GM20000 (cell line): ENCODE data around the gene TRIM56.
"Not testable (repeated sequence)": the region's sequence is repeated elsewhere in the genome, so short reads cannot be mapped to it uniquely, and the experiment has no call there.

Experiments used
- DNase-seq: peaks from one replicate; pipeline ENCODE4 v3.0.0; 2012; ENCODE audit warnings: low spot score
- TF ChIP-seq, protein P1 (sequence below): IDR thresholded peaks from 2 replicates; pipeline ENCODE4 v1.5.1; 2012; ENCODE audit warnings: mild to moderate bottlenecking, control low read depth; ENCODE audit errors: extremely low read depth, missing control alignments

Gene TRIM56

DNA sequence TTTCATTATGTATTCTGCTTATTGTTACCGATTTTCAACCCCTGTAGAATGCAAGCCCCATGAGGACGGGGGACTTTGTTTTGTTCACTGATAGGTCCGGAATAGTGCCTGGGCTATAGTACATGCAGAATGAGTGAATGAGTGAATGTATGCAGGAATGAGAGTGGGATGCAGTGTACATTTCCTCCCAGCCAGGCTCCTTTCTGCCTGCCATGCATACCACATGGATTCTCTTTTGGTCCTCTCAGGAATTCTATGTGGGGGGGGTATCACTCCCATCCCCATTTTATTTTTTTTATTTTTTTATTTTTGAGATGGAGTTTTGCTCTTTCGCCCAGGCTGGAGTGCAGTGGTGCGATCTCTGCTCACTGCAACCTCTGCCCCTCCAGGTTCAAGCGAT, 16.7 kb downstream of the TRIM56 start:
- DNase-seq, result no peak
- TF ChIP-seq, protein P1, sequence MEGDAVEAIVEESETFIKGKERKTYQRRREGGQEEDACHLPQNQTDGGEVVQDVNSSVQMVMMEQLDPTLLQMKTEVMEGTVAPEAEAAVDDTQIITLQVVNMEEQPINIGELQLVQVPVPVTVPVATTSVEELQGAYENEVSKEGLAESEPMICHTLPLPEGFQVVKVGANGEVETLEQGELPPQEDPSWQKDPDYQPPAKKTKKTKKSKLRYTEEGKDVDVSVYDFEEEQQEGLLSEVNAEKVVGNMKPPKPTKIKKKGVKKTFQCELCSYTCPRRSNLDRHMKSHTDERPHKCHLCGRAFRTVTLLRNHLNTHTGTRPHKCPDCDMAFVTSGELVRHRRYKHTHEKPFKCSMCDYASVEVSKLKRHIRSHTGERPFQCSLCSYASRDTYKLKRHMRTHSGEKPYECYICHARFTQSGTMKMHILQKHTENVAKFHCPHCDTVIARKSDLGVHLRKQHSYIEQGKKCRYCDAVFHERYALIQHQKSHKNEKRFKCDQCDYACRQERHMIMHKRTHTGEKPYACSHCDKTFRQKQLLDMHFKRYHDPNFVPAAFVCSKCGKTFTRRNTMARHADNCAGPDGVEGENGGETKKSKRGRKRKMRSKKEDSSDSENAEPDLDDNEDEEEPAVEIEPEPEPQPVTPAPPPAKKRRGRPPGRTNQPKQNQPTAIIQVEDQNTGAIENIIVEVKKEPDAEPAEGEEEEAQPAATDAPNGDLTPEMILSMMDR, result no peak

DNA sequence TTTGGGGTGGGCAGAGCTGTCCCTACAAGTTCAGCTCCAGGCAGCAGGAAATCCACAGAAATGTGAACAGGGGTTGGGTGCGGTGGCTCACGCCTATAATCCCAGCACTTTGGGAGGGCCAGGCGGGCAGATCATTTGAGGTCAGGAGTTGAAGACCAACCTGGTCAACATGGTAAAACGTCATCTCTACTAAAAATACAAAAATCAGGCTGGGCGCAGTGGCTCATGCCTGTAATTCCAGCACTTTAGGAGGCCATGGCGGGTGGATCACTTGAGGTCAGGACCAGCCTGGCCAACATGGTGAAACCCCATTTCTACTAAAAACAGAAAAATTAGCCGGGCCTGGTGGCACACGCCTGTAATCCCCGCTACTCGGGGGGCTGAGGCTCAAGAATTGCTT, 18.4 kb downstream of the TRIM56 start:
- DNase-seq, result not testable (repeated sequence)

DNA sequence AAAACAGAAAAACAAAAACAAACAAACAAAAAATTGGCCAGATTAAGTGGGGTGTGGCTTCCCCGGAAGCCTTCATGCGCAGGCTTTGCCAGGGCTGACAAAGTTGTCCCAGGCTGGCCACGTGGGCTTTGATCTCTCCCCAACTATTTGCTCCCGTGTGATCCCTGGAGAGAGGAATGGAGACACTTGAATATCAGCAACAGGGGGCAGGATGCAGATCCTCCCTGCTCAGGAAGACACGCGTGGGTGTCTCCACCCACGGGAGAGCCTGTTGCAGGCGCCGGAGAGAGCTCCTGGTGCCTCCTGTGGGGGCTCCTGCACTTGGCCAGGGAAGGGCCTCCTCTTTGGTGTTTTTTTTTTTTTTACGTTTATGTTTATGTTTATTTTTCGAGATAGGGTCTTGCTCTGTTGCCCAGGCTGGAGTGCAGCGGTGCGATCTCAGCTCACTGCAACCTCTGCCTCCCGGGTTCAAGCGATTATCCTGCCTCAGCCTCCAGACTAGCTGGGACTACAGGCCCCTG, 19.0 kb downstream of the TRIM56 start:
- TF ChIP-seq, protein P1, result no peak
- DNase-seq, result no peak

DNA sequence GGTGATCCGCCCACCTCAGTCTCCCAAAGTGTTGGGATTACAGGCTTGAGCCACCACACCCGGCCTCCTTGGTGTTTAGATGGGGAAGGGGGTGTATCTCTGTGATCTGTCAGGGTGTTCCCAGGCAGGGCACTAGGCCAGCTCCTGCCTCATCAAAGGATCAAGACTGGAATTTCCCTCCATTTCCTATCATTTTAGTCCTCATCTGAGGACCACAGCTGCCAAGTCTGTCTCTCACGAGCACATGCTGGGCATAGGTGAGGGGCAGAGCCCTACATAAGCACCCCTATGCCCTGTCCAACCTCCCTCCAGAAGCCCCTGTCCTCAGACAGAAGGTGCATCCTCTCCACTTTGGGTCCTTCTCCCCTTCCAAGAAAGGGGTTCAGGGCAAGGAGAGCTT, 19.5 kb downstream of the TRIM56 start:
- TF ChIP-seq, protein P1, result no peak
- DNase-seq, result no peak

DNA sequence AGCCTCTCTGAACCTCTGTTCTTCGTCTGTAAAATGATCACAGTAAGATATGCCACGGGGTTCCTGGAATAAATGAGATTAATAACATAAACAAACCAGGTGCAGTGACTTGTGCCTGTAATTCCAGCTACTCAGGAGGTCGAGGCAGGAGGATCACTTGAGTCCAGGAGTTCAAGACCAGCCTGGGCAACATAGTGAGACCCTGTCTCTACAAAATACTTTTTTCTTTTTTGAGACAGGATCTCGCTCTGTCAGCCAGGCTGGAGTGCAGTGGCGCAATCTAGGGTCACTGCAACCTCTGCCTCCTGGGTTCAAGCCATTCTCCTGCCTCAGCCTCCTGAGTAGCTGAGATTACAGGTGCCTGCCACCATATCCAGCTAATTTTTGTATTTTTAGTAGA, 20.0 kb downstream of the TRIM56 start:
- DNase-seq, result not testable (repeated sequence)

DNA sequence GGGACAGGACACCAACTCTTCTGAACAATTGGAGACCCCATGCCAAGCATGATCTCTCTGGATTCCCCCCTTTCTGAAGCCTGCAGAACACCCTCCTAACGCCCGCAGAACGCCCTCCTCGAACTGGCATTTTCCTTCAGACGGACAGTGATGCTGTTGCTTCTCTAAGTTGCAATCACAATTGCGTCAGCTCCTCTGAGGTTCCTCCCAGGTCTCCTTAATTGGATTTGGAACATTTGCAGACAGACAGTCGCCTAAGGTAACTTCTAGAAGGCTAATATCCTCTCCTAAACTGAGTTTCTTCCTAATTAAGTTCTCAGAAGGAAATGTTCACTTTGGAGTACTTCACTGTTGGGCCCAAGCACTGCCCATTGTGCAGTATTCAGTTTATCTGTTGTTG, 21.1 kb downstream of the TRIM56 start:
- no peak for DNase-seq
- TF ChIP-seq, protein P1, result no peak

DNA sequence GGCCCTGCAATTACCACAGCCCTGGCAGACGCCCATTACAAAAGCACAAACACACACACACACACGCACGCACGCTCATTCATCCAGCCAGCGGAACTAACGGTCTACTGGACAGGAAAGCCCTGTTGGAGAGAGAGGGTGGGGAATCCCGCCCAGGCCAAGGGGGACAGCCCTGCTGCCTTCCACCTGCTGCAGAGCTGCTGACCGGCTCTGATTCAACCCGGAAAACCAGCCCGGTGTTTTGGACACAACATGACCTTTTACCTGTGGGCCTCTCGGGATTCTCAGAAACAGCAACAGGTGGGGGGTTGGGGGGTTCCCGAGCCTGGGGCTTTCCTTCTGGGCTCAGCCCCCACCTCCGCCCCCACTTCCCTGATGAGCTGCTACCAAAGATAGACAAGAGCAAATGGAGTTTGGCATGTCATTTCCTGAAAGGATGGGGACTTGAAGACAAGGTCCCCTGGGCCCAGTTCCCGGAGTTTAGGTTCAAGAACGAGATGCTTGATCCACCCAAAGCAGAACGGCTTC, 23.1 kb downstream of the TRIM56 start:
- TF ChIP-seq, protein P1, result no peak
- DNase-seq, result peak; percentile 54

DNA sequence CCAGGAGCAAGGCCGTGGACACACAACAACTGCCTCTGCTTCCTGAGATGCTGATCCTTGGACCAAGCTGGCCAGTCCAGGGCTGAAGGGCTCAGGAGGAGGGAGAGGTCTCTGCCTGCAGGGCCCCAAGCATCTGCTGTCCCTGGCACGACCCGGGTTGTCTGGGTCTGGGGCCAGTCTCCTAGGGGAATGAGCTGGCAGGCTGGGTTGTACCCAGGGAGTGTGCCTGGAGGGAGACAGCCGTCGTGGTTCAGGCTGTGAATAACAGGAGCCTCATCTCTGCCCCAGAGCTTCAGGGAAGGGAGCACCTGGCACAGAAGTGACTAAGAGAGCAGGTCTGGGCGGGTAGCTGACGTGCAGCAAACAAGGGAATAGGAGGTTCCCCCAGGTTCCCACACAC, 23.7 kb downstream of the TRIM56 start:
- no peak for DNase-seq

More for the DNA sequence above, 23.7 kb downstream of the TRIM56 start:
- TF ChIP-seq, protein P1, result no peak
